Vagina (tissue), 2 donors: ENCODE data around the gene ANKS1A.

Experiments used
- CTCF ChIP-seq, 3 experiments: fragments of 450-650 bp in 2 of 3; fragments of 200-600 bp in 1 of 3; sonication (generic) in 1 of 3; IDR thresholded peaks; one replicate each; pipeline ENCODE4 v1.5.1; 2017 to 2019; ENCODE audit warnings: antibody characterized with exemption in 3 of 3, mild to moderate bottlenecking in 2 of 3, moderate library complexity in 2 of 3
- POLR2A ChIP-seq, 2 donors: fragments of 450-650 bp; IDR thresholded peaks; one replicate each; pipeline ENCODE4 v1.6.1; 2017; ENCODE audit warnings: antibody characterized with exemption in 2 of 2, mild to moderate bottlenecking in 2 of 2, moderate library complexity in 2 of 2

GRCh38 chr6:35056952-35057351 lies 167.9 kb downstream of the ANKS1A start:
- TF ChIP-seq CTCF (IDR thresholded peaks at IDR 0.05) = no peak
- TF ChIP-seq POLR2A (IDR thresholded peaks at IDR 0.05) = no peak
